Osteoblast (primary cell): ENCODE data around the gene SVOP. TPM values are rescaled to one million over a fixed set of nuclear protein-coding genes. Genes with fewer than 3 reads are reported as not detected.

Experiments
- DNase-seq: peaks from one replicate; pipeline ENCODE4 v3.0.0; 2011; ENCODE audit warnings: low spot score, mixed read lengths; ENCODE audit not compliant: insufficient read length; ENCODE audit errors: missing footprints
- H2AFZ ChIP-seq: 2 replicates; pipeline ENCODE4 v1.6.0; 2011; ENCODE audit warnings: mild to moderate bottlenecking, low read length
- H3K27ac ChIP-seq: 2 replicates; pipeline ENCODE4 v1.5.1; 2011; ENCODE audit warnings: mild to moderate bottlenecking, low read depth, low read length, moderate library complexity
- H3K27me3 ChIP-seq: 2 replicates; pipeline ENCODE4 v1.6.0; 2012; ENCODE audit warnings: mild to moderate bottlenecking, control low read depth, inconsistent platforms, low read length, moderate library complexity; ENCODE audit not compliant: insufficient read depth
- H3K36me3 ChIP-seq: 2 replicates; pipeline ENCODE4 v1.5.1; 2011; ENCODE audit warnings: mild to moderate bottlenecking, low read length, control low read depth, moderate library complexity; ENCODE audit not compliant: insufficient read depth
- H3K4me1 ChIP-seq: 2 replicates; pipeline ENCODE4 v1.5.1; 2011; ENCODE audit warnings: mild to moderate bottlenecking, low read length, control low read depth, moderate library complexity; ENCODE audit not compliant: insufficient read depth
- H3K4me2 ChIP-seq: 2 replicates; pipeline ENCODE4 v1.6.0; 2011; ENCODE audit warnings: mild to moderate bottlenecking, low read length; ENCODE audit not compliant: insufficient read depth
- H3K4me3 ChIP-seq: fragments of 200-600 bp; sonication (generic); 3 replicates; pipeline ENCODE4 v1.5.1; 2012; ENCODE audit warnings: mild to moderate bottlenecking, low read length, inconsistent platforms; ENCODE audit not compliant: insufficient read depth
- H3K79me2 ChIP-seq: 2 replicates; pipeline ENCODE4 v1.6.0; 2012; ENCODE audit warnings: mild to moderate bottlenecking, low read length, control low read depth, inconsistent platforms; ENCODE audit not compliant: insufficient read depth
- H3K9me3 ChIP-seq: 2 replicates; pipeline ENCODE4 v1.5.1; 2011; ENCODE audit warnings: low read depth, low read length, control low read depth
- H4K20me1 ChIP-seq: 2 replicates; pipeline ENCODE4 v1.6.0; 2012; ENCODE audit warnings: mild to moderate bottlenecking, low read length, control low read depth; ENCODE audit not compliant: insufficient read depth
- CTCF ChIP-seq: IDR thresholded peaks from 2 replicates; pipeline ENCODE4 v1.5.1; 2011; ENCODE audit warnings: mild to moderate bottlenecking, low read depth, low read length, moderate library complexity; ENCODE audit errors: extremely low read depth
- total RNA-seq: library from RNA; depleted of rRNA; stranded (reverse); fragments of >200 nt; gene quantifications from 2 replicates; pipeline ENCODE4 v1.2.3, GENCODE V29; 2012

The SVOP gene
- total RNA-seq, 1 donor = not detected

- no peak overlapping the region for H2AFZ ChIP-seq
- H3K4me3 ChIP-seq = no peak overlapping the region
- no peaks in the 10 kb centered on the region for H3K9me3 ChIP-seq
- no peak for DNase-seq
- no peaks in the 10 kb centered on the region for H3K36me3 ChIP-seq
- no peaks in the 10 kb centered on the region for H3K27me3 ChIP-seq
- H3K79me2 ChIP-seq = no peaks in the 10 kb centered on the region
- no peak for TF ChIP-seq CTCF
- no peak overlapping the region for H3K4me2 ChIP-seq
- H3K4me1 ChIP-seq = no peaks in the 10 kb centered on the region
- no peak overlapping the region for H3K27ac ChIP-seq
- H4K20me1 ChIP-seq = no peaks in the 10 kb centered on the region
Observed at GRCh38 chr12:108983227-108983626, 37.6 kb downstream of the SVOP start.

DNA sequence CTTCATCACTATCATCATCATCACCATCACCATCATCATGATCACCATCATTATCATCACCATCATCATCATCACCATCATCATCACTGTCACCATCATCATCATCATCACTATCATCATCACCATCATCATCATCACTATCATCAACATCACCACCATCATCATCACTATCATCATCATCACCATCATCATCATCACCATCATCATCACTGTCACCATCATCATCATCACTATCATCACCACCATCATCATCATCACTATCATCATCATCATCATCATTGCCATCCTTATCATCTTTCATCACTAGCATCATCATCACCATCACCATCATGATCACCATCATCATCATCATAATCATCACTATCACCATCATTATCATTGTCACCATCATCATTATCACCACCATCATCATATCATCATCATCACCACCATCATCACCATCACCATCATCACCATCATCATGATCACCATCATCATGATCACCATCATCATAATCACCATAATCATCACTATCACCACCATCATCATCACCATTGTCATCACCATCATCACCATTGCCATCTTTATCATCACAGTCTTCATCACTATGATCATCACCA is 38.1 kb downstream of the SVOP start:
- TF ChIP-seq CTCF = no peak
- H3K27me3 ChIP-seq = no peaks in the 10 kb centered on the region
- no peaks in the 10 kb centered on the region for H3K36me3 ChIP-seq
- no peak overlapping the region for H3K4me2 ChIP-seq
- H4K20me1 ChIP-seq = no peaks in the 10 kb centered on the region
- no peak overlapping the region for H3K27ac ChIP-seq
- H3K79me2 ChIP-seq = no peaks in the 10 kb centered on the region
- no peak for DNase-seq
- H3K4me3 ChIP-seq = no peak overlapping the region
- no peaks in the 10 kb centered on the region for H3K9me3 ChIP-seq
- H3K4me1 ChIP-seq = no peaks in the 10 kb centered on the region
- no peak overlapping the region for H2AFZ ChIP-seq

DNA sequence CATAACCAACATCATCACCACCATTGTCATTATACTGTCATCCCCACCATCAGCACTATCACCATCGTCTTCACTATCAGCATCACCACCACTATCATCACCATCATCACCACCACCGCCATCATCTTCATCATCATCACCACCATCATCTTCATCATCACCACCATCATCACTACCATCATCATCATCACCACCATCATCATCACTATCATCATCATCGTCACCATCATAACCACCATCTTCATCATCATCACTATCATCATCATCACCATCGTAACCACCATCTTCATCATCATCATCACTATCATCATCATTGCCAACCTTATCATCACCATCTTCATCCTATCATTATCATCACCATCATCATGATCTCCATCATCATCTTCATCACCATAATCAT is 39.0 kb downstream of the SVOP start:
- no peaks in the 10 kb centered on the region for H3K4me1 ChIP-seq
- no peaks in the 10 kb centered on the region for H3K9me3 ChIP-seq
- no peak overlapping the region for H3K4me3 ChIP-seq
- no peak overlapping the region for H3K4me2 ChIP-seq
- no peak overlapping the region for H2AFZ ChIP-seq
- H3K27me3 ChIP-seq = no peaks in the 10 kb centered on the region
- no peaks in the 10 kb centered on the region for H3K79me2 ChIP-seq
- no peak for TF ChIP-seq CTCF
- no peaks in the 10 kb centered on the region for H4K20me1 ChIP-seq
- no peak overlapping the region for H3K27ac ChIP-seq
- no peaks in the 10 kb centered on the region for H3K36me3 ChIP-seq
- DNase-seq = no peak

DNA sequence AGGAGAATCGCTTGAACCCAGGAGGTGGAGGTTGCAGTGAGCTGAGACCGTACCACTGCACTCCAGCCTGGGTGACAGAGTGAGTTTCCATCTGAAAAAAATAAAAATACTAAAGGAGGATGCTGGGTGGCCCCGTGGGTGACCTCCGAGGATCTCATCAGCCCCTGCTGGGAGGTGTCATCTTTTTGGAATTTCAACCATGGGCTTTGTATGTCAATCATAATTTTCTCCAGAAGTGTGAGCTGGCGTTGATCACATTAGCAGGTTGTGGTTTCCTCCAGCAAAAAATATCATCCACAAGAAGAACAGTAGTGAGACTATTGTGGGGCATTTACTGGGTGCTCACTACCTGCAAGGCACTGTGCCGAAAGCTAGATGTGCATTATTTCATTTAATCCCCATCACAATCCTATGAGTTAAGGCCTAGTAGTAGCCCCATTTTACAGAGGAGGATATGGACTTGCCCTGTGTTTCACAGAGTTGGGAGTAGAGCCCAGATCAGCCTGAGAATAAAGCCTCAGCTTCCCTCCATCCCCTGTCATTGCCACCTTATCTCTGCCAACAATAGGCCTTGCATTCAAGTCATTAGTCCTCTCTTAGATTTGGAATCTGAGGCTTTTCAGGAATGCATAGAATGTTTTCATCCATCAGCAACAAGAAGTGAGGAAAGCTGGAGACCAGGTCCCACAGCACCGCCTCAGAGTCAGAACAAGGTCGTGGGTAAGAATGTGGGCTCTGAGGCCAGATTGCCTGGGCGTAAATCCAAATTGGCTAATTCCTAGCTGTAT is 39.8 kb downstream of the SVOP start:
- H3K4me3 ChIP-seq = no peak overlapping the region
- H3K27me3 ChIP-seq = no peaks in the 10 kb centered on the region
- no peaks in the 10 kb centered on the region for H3K79me2 ChIP-seq
- H3K36me3 ChIP-seq = no peaks in the 10 kb centered on the region
- DNase-seq = no peak
- H2AFZ ChIP-seq = no peak overlapping the region
- no peak overlapping the region for H3K4me2 ChIP-seq
- H3K4me1 ChIP-seq = no peaks in the 10 kb centered on the region
- no peak overlapping the region for H3K27ac ChIP-seq
- H4K20me1 ChIP-seq = no peaks in the 10 kb centered on the region
- no peak for TF ChIP-seq CTCF
- H3K9me3 ChIP-seq = no peaks in the 10 kb centered on the region
